ENCODE results near the gene PPTC7.
"Not testable (repeated sequence)": the region's sequence is repeated elsewhere in the genome, so short reads cannot be mapped to it uniquely, and the experiment has no call there.

The PPTC7 gene

GRCh38 chr12:110583137-110584059 lies at the start of gene PPTC7:
Gene PPTC7 (minus strand): TSS chr12:110583318. CDS start chr12:110583031, 287 bp downstream.
- DNase-seq, result peak; percentile 98

GRCh38 chr12:110627500-110628195 lies 44.5 kb upstream of the PPTC7 start:
- no peak for DNase-seq

- no peak for DNase-seq
Observed at GRCh38 chr12:110622582-110622981, 39.5 kb upstream of the PPTC7 start.

DNA sequence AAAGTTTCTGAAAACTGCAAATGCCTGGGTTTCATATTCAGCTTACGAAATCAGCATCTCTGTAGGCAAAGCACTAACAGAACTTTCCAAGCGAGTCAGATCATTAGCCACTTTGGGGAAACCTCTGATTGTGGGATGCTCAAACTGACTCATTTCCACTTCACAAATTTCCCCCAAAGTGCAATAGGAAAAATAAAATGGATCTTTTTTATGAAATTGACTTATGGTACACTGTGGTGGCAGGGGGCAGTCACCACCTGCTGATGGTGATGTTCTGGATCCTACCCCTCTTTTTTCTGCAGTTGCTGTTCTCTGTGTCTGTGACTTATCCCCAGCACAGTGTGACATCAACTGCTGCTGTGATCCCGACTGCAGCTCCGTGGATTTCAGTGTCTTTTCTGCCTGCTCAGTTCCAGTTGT lies 36.4 kb upstream of the PPTC7 start:
- DNase-seq, result no peak

GRCh38 chr12:110616471-110617115 lies 33.5 kb upstream of the PPTC7 start:
- DNase-seq, result no peak

DNA sequence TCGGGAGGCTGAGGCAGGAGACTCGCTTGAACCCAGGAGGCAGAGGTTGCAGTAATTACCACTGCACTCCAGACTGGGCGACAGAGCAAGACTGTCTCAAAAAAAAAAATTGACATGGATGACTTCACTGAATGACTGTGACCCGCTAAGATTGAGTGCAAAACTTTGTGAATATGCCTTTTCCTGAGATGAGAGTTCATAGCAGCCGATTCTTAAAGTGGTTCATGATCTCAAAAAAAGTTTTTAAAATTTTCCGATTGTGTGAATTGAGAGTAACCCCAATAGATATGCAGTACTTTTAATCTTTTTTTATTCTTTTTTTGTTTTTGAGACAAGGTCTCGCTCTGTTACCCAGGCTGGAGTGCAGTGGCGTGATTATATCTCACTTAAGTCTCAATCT lies 32.1 kb upstream of the PPTC7 start:
- no peak for DNase-seq

GRCh38 chr12:110613771-110614684 lies 30.9 kb upstream of the PPTC7 start, which contains the start of gene TCTN1:
Gene TCTN1 (plus strand): TSS chr12:110614129. CDS start chr12:110614183, 54 bp downstream.
- peak; percentile 95 for DNase-seq

- DNase-seq, result no peak
Observed at GRCh38 chr12:110613071-110613770, 30.1 kb upstream of the PPTC7 start.

DNA sequence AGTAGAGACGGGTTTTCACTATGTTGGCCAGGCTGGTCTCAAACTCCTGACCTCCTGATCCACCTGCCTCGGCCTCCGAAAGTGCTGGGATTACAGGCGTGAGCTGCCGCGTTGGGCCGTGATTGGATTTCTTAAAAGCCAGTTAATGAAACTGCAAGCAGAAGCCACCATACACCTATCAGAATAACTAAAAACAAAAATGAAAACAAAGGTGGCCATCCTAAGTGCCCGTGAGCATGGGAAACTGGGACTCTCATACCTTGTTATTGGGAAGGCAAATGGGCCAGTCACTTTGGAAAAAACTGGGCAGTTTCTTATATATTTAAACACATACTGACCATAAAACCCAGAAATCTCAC lies 23.1 kb upstream of the PPTC7 start:
- DNase-seq, result no peak

- peak; percentile 42 for DNase-seq
Observed at GRCh38 chr12:110602085-110602814, 19.1 kb upstream of the PPTC7 start.

- DNase-seq, result no peak
Observed at GRCh38 chr12:110600254-110600653, 17.1 kb upstream of the PPTC7 start.

DNA sequence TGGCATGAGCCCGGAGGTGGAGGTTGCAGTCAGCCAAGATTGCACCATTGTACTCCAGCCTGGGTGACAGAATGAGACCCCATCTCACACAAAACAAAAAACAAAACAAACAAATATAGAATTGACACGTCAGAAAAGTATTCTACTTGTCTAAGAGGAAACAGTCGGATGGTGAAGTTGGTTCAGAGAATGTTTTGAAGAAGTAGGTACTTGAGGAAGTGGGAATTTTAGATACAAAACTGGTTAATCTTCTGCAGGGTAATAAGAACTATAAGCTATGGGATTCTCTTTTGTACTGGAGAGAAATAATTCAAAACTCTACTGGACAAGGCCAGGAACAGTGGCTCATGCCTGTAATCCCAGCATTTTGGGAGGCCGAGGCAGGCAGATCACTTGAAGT lies 16.2 kb upstream of the PPTC7 start:
- DNase-seq, result no peak

DNA sequence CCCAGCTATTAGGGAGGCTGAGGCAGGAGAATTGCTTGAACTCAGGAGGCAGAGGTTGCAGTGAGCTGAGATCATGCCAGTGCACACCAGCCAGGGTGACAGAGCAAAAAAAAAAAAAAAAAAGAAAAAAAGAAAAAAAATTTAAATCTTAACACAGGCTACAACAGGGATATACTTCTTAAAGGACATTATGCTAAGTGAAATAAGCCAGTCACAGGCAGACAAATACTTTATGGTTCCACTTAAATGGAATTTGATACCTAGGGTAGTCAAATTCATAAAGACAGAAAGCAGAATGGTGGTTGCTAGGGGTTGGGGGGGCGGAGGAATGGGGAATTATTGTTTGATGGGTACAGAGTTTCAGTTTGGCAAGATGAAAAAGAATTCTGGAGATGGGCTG lies 14.8 kb upstream of the PPTC7 start:
- DNase-seq, result no peak

DNA sequence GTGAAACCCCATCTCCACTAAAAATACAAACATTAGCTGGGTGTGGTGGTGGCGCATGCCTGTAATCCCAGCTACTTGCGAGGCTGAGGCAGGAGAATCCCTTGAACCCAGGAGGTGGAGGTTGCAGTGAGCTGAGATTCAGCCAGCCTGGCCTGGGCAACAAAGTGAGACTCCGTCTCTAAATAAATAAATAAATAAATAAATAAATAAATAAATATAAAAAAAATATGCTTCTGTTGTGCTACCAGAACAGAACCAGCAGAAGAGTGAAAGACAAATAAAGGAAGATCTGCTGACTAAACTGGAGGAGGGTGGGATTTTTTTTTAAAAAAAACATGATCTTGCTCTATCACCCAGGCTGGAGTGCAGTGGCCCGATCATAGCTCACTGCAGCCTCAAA lies 9.8 kb upstream of the PPTC7 start:
- DNase-seq, result not testable (repeated sequence)

- DNase-seq, result no peak
Observed at GRCh38 chr12:110592078-110592477, 9.0 kb upstream of the PPTC7 start.

- no peak for DNase-seq
Observed at GRCh38 chr12:110591451-110592051, 8.4 kb upstream of the PPTC7 start.

- DNase-seq, result no peak
Observed at GRCh38 chr12:110590806-110591326, 7.7 kb upstream of the PPTC7 start.

- DNase-seq, result no peak
Observed at GRCh38 chr12:110590059-110590458, 6.9 kb upstream of the PPTC7 start.

GRCh38 chr12:110587102-110587501 lies 4.0 kb upstream of the PPTC7 start:
- not testable (repeated sequence) for DNase-seq

GRCh38 chr12:110585231-110585799 lies 2.2 kb upstream of the PPTC7 start:
- DNase-seq, result no peak
